H9 (cell line): Measurements from ENCODE around the gene FAM98C. TPM values are rescaled to one million over a fixed set of nuclear protein-coding genes. Genes with fewer than 3 reads are reported as not detected.

Experiments
- DNase-seq: peaks from one replicate; pipeline ENCODE4 v3.0.0-alpha.2; 2017
- H2AFZ ChIP-seq: one replicate; pipeline ENCODE4 v1.6.1; 2013; ENCODE audit warnings: mild to moderate bottlenecking, low read length, control low read depth, moderate library complexity
- H2AK5ac ChIP-seq: 2 replicates; pipeline ENCODE4 v1.6.1; 2013; ENCODE audit warnings: low read length, control low read depth, mixed read lengths; ENCODE audit not compliant: insufficient read length
- H2BK120ac ChIP-seq: one replicate; pipeline ENCODE4 v1.6.1; 2013; ENCODE audit warnings: low read depth, mild to moderate bottlenecking, low read length, control low read depth, inconsistent platforms; ENCODE audit not compliant: poor library complexity, severe bottlenecking
- H2BK12ac ChIP-seq: 2 replicates; pipeline ENCODE4 v1.6.1; 2013; ENCODE audit warnings: low read length, control low read depth, mixed read lengths, low read depth; ENCODE audit not compliant: insufficient read length
- H2BK15ac ChIP-seq: 2 replicates; pipeline ENCODE4 v1.6.1; 2013; ENCODE audit warnings: low read depth, low read length, control low read depth
- H2BK20ac ChIP-seq: one replicate; pipeline ENCODE4 v1.6.1; 2013; ENCODE audit warnings: low read depth, mild to moderate bottlenecking, low read length, control low read depth, inconsistent platforms; ENCODE audit not compliant: poor library complexity, severe bottlenecking
- H2BK5ac ChIP-seq: 2 replicates; pipeline ENCODE4 v1.6.1; 2013; ENCODE audit warnings: low read length, control low read depth, mixed read lengths; ENCODE audit not compliant: insufficient read length
- H3K14ac ChIP-seq: 2 replicates; pipeline ENCODE4 v1.6.1; 2013; ENCODE audit warnings: low read length, control low read depth; ENCODE audit not compliant: insufficient read depth
- H3K18ac ChIP-seq: 2 replicates; pipeline ENCODE4 v1.6.1; 2013; ENCODE audit warnings: low read depth, mild to moderate bottlenecking, mixed read lengths, low read length, control low read depth; ENCODE audit not compliant: insufficient read length
- H3K23ac ChIP-seq: 2 replicates; pipeline ENCODE4 v1.6.1; 2013; ENCODE audit warnings: low read length, control low read depth, mixed read lengths, low read depth; ENCODE audit not compliant: insufficient read length
- H3K23me2 ChIP-seq: 2 replicates; pipeline ENCODE4 v1.6.1; 2013; ENCODE audit warnings: low read depth, mild to moderate bottlenecking, mixed read lengths, low read length, control low read depth; ENCODE audit not compliant: insufficient read length, poor library complexity, severe bottlenecking
- H3K27ac ChIP-seq: 2 replicates; pipeline ENCODE4 v1.5.1; 2013; ENCODE audit warnings: low read length, control low read depth, mixed read lengths, low read depth; ENCODE audit not compliant: insufficient read length
- H3K27me3 ChIP-seq: 2 replicates; pipeline ENCODE4 v1.6.1; 2013; ENCODE audit warnings: low read length, control low read depth, inconsistent platforms; ENCODE audit not compliant: insufficient read depth
- H3K4ac ChIP-seq: 2 replicates; pipeline ENCODE4 v1.6.1; 2013; ENCODE audit warnings: low read depth, mild to moderate bottlenecking, control low read depth, inconsistent platforms, low read length, moderate library complexity
- H3K4me1 ChIP-seq: 2 replicates; pipeline ENCODE4 v1.6.1; 2013; ENCODE audit warnings: low read length, control low read depth, inconsistent platforms; ENCODE audit not compliant: insufficient read depth
- H3K4me2 ChIP-seq: 2 replicates; pipeline ENCODE4 v1.6.1; 2013; ENCODE audit warnings: low read length, control low read depth, mixed read lengths; ENCODE audit not compliant: insufficient read length, insufficient read depth
- H3K56ac ChIP-seq: 2 replicates; pipeline ENCODE4 v1.6.1; 2013; ENCODE audit warnings: low read depth, mild to moderate bottlenecking, mixed read lengths, low read length, control low read depth; ENCODE audit not compliant: insufficient read length
- H3K79me1 ChIP-seq: 2 replicates; pipeline ENCODE4 v1.6.1; 2013; ENCODE audit warnings: low read depth, mild to moderate bottlenecking, moderate library complexity, low read length, control low read depth, inconsistent platforms; ENCODE audit not compliant: insufficient read depth, poor library complexity, severe bottlenecking
- H3K79me2 ChIP-seq: 2 replicates; pipeline ENCODE4 v1.6.1; 2013; ENCODE audit warnings: low read length, control low read depth, inconsistent platforms; ENCODE audit not compliant: insufficient read depth
- H3K9ac ChIP-seq: 2 replicates; pipeline ENCODE4 v1.6.1; 2013; ENCODE audit warnings: low read length, control low read depth, mixed read lengths; ENCODE audit not compliant: insufficient read length; ENCODE audit errors: extremely low read depth
- H3K9me3 ChIP-seq: one replicate; pipeline ENCODE4 v1.6.1; 2013; ENCODE audit warnings: low read depth, low read length, inconsistent platforms; ENCODE audit not compliant: control insufficient read depth
- H3T11ph ChIP-seq: one replicate; pipeline ENCODE4 v1.6.1; 2013; ENCODE audit warnings: mild to moderate bottlenecking, low read length, control low read depth, inconsistent platforms
- H4K20me1 ChIP-seq: one replicate; pipeline ENCODE4 v1.6.1; 2013; ENCODE audit not compliant: control insufficient read depth, insufficient read length, insufficient read depth
- H4K5ac ChIP-seq: 2 replicates; pipeline ENCODE4 v1.6.1; 2013; ENCODE audit warnings: low read depth, mild to moderate bottlenecking, mixed read lengths, low read length, control low read depth; ENCODE audit not compliant: insufficient read length
- H4K8ac ChIP-seq: replicated peaks from 2 replicates; pipeline ENCODE4 v1.6.1; 2013; ENCODE audit warnings: low read length, control low read depth, mixed read lengths, low read depth; ENCODE audit not compliant: insufficient read length
- H4K91ac ChIP-seq: 2 replicates; pipeline ENCODE4 v1.6.1; 2013; ENCODE audit warnings: low read depth, mild to moderate bottlenecking, moderate library complexity, mixed read lengths, low read length, control low read depth; ENCODE audit not compliant: insufficient read length
- H3K27ac Mint-ChIP-seq, 3 experiments: 2 replicates in 2 of 3; 3 replicates in 1 of 3; pipeline ENCODE4 v1.8.0; 2020 to 2021; ENCODE audit warnings: mixed read lengths in 3 of 3, mild to moderate bottlenecking in 1 of 3, moderate library complexity in 1 of 3
- H3K27me3 Mint-ChIP-seq: 2 replicates; pipeline ENCODE4 v1.8.0; 2021; ENCODE audit warnings: low read depth, mild to moderate bottlenecking, moderate library complexity, mixed read lengths
- H3K36me3 Mint-ChIP-seq, 3 experiments: 2 replicates in 2 of 3; 3 replicates in 1 of 3; pipeline ENCODE4 v1.8.0; 2020 to 2021; ENCODE audit warnings: low read depth in 3 of 3, mixed read lengths in 3 of 3; ENCODE audit not compliant: insufficient read depth in 1 of 3
- H3K4me1 Mint-ChIP-seq, 2 experiments: 2 replicates each; pipeline ENCODE4 v1.8.0; 2020; ENCODE audit warnings: mixed read lengths in 2 of 2
- H3K4me3 Mint-ChIP-seq, 2 experiments: 2 replicates in 1 of 2; 3 replicates in 1 of 2; pipeline ENCODE4 v1.8.0; 2020 to 2021; ENCODE audit warnings: mild to moderate bottlenecking in 2 of 2, mixed read lengths in 2 of 2, moderate library complexity in 1 of 2
- H3K9me3 Mint-ChIP-seq, 2 experiments: 2 replicates in 1 of 2; 3 replicates in 1 of 2; pipeline ENCODE4 v1.8.0; 2020; ENCODE audit warnings: mild to moderate bottlenecking in 2 of 2, mixed read lengths in 2 of 2, moderate library complexity in 1 of 2
- CTCF ChIP-seq: fragments of 200-600 bp; sonication (generic); conservative IDR thresholded peaks from 3 replicates; pipeline ENCODE4 v1.8.0; 2021; ENCODE audit warnings: antibody characterized with exemption, mild to moderate bottlenecking
- WGBS: extraction: QIAGEN DNeasy Blood & Tissue Kit; methylation state at CpG from one replicate; pipeline ENCODE4 v1.1.7; 2013; ENCODE audit warnings: missing lambda C conversion rate, low lambda C conversion rate, mixed read lengths; ENCODE audit not compliant: insufficient read length; ENCODE audit errors: extremely low coverage; 5-methylcytosine and 5-hydroxymethylcytosine counted together
- total RNA-seq: library from RNA; stranded (reverse); gene quantifications from 2 replicates; pipeline ENCODE4 v1.2.1, GENCODE V29; 2021

Gene FAM98C
- total RNA-seq, 1 experiment from 2014 or later: 16.4 TPM

GRCh38 chr19:38358071-38358470 is 44.8 kb upstream of the FAM98C start:
- Histone ChIP-seq H3K27ac (no peak overlapping the region), H3K4ac (no peak overlapping the region), H2BK15ac (no peak overlapping the region), H3K4me2 (no peak overlapping the region), H3K79me2 (no peaks in the 10 kb centered on the region), H3K18ac (no peak overlapping the region), H2BK12ac (no peak overlapping the region), H4K20me1 (no peaks in the 10 kb centered on the region), H3K14ac (no peak overlapping the region; the same call in 1 of the 2 replicates), H3K4me1 (no peaks in the 10 kb centered on the region), H3K9ac (no peak overlapping the region), H3K23me2 (peaks cover 6% of the 10 kb centered on the region), H3T11ph (no peak overlapping the region), H3K56ac (no peak overlapping the region), H3K27me3 (peaks cover 14% of the 10 kb centered on the region; the same call in 1 of the 2 replicates), H4K8ac (no peak overlapping the region), H3K23ac (no peak overlapping the region), H2BK20ac (no peak overlapping the region), H2BK5ac (no peak overlapping the region), H2AK5ac (no peak overlapping the region), H3K79me1 (no peaks in the 10 kb centered on the region), H4K91ac (no peak overlapping the region), H2BK120ac (no peak overlapping the region), H3K9me3 (no peaks in the 10 kb centered on the region), H2AFZ (no peak overlapping the region), H4K5ac (no peak overlapping the region)
- Mint-ChIP-seq H3K4me3 (no peak overlapping the region), H3K27me3 (peaks cover 69% of the 10 kb centered on the region), H3K36me3 (no peaks in the 10 kb centered on the region; a peak in 1 of 7 replicates), H3K9me3 (no peaks in the 10 kb centered on the region), H3K27ac (peak overlapping the region in 1 of 3 experiments; percentile 35; a peak in 1 of 7 replicates), H3K4me1 (peaks cover 10 to 21% of the 10 kb centered on the region in 2 experiments)
- no CpG with 5 or more reads among the region's 5 CpGs for WGBS
- DNase-seq: no peak
- TF ChIP-seq CTCF: no peak
